HG02870 (cell line): ENCODE data around the gene ISCU.
A peak's percentile ranks its signal among the peaks of the same experiment; 100 is the strongest.
"Not testable (repeated sequence)": the region's sequence is repeated elsewhere in the genome, so short reads cannot be mapped to it uniquely, and the experiment has no call there.

ENCODE experiments used
- ATAC-seq: cut with Tn5 transposase; IDR thresholded peaks from one replicate; pipeline ENCODE4 v1.9.1; 2021; ENCODE audit warnings: mild to moderate bottlenecking, moderate library complexity; ENCODE audit not compliant: unreplicated experiment

Gene ISCU

DNA sequence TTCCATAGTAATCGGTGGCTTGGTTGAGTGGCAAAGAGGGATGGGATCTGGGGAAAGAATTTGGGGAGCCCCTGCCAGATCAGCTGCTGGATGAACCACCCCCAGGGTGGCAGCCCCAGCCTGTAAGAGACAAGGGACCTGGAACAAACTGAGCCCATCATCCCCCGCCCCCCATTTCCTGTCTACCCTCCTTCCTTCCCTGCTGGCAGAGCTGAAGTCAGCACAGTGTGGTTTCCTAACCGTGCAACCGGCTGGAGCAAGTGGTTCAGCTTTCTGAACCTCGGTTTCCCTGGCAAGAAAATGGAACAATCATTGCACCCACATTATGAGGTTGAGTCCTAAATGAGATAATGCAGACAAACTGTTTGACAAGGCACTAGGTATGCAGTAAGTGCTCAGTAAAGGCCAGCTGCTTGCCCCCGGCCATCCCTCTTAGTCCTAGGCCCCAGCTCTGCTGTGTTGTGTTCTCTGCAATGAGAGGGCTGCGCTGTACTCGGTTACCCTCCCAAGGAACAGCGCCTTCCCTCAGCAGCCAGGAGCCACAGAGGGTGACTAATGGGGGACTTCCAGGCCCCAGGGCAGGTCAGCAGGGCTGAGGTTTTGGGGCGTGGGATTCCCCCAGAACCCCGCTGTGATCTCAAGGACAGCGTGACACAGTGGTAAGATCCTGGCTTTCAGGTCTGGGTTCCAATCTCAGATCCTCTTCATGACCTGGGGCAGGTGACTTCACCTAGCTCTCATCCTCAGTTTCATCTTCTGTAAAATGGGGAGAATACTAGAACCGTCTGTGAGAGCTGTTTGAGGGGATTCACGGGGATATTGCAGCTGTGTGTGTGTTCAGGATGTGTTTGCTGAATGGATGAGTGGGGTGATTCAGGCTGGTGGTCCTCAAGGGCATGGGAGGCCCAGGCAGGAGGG is 54.8 kb downstream of the ISCU start:
- peak; percentile 84 for ATAC-seq

DNA sequence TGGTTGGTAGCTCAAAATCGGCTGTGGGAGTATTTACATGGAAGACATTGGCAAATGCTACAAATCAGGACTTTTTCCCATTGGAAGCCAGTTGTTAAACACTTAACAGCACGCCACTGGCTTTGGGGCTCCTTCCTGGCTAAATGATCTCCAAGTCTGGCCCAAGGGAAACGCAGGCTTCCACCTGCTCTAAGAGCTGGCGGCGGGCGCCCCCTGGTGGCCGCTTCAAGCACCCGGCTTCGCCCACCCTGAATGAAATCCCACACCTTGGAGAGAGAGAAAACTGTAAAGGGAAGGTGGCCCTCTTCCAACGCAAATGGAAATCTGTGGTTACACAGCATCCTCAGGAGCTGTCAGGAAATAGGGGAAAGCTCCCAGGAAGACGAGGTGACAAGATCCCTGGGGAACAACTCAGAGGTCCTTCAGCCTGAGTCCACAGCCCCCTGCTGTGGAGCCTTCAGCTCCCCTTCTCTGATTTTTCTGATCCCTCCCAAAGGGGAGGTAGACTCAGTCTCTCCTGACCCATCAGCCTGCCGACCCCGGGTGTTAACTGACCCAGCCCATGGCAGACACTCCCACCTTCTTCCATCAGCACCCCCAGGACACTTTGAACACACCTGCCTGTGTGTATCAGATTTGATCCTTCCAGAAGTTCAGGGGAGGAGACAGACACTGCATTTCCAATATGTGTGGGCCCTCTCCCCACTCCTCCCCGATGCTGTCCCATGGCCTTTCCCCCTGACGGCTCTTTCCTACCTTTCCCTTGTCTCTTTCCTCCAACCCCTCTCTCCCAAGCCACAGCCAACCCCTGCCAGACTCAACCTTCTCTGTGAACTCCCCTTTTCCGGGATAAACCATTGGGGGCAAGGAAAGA is 55.9 kb downstream of the ISCU start:
- ATAC-seq = no peak

DNA sequence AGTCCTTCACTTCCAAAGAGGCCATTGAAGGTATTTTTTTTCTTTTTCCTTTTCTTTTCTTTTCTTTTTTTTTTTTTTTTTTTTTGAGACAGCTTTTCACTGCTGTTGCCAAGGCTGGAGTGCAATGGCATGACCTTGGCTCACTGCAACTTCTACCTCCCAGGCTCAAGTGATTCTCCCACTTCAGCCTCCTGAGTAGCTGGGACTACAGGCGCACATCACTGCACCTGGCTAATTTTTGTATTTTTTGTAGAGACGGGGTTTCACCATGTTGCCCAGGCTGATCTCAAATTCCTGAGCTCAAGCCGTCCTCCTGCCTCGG is 56.5 kb downstream of the ISCU start:
- not testable (repeated sequence) for ATAC-seq
